Measurements from ENCODE around the gene KCNB1. TPM values are rescaled to one million over a fixed set of nuclear protein-coding genes. Genes with fewer than 3 reads are reported as not detected.

Gene KCNB1
- polyA plus RNA-seq, 4 donors, result 0.38 to 1.2 TPM; not detected in 2

DNA sequence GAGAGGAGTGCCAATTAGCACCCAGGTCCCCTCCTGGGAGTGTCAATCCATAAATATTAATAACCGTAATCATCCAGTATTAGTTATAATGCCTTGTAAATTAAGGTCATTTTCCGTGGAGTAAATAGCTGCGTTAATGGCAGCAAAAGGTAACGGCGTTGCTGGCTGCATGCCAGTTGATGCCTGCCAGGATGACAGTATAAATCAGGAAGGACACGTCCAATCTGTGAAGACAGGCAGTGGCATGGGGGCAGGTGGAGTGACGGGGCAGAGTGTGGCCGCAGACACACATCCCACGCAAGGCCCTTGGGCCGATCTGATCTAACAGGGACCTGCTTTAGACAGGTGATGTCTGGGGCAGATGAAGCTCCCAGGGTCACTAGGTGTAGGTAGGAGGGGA is 49.1 kb downstream of the KCNB1 start:
- H3K27me3 ChIP-seq (ENCODE audit: control insufficient read depth in 3 of 3, insufficient read depth in 3 of 3, low read length in 3 of 3), result peaks cover 0 to 2% (median 0%) of the 10 kb centered on the region in 3 donors
- WGBS, 3 donors, result 38 to 67% (median 42%) methylated on average over 10 of the region's 10 CpGs
- H3K4me3 ChIP-seq (ENCODE audit: low read depth in 1 of 3, low read length in 3 of 3), result no peak overlapping the region
- H3K36me3 ChIP-seq (ENCODE audit: control insufficient read depth in 3 of 3, insufficient read depth in 2 of 3, low read depth in 1 of 3, low read length in 3 of 3), result no peaks in the 10 kb centered on the region
- DNase-seq (no peak), FAIRE-seq (no peak)
- H3K4me1 ChIP-seq (ENCODE audit: control insufficient read depth in 3 of 3, insufficient read depth in 2 of 3, low read depth in 1 of 3, low read length in 2 of 3), result no peaks in the 10 kb centered on the region
- H3K9me3 ChIP-seq (ENCODE audit: control insufficient read depth in 2 of 2, insufficient read depth in 1 of 2, low read depth in 1 of 2, low read length in 1 of 2), result no peaks in the 10 kb centered on the region
- H3K27ac ChIP-seq (ENCODE audit: low read depth in 1 of 3, low read length in 2 of 3), result no peak overlapping the region

- Histone ChIP-seq H3K27me3 (ENCODE audit: control insufficient read depth in 3 of 3, insufficient read depth in 3 of 3, low read length in 3 of 3) (peaks cover 0 to 4% (median 0%) of the 10 kb centered on the region in 3 donors), H3K4me3 (ENCODE audit: low read depth in 1 of 3, low read length in 3 of 3) (no peak overlapping the region), H3K27ac (ENCODE audit: low read depth in 1 of 3, low read length in 2 of 3) (no peak overlapping the region), H3K36me3 (ENCODE audit: control insufficient read depth in 3 of 3, insufficient read depth in 2 of 3, low read depth in 1 of 3, low read length in 3 of 3) (no peaks in the 10 kb centered on the region), H3K9me3 (ENCODE audit: control insufficient read depth in 2 of 2, insufficient read depth in 1 of 2, low read depth in 1 of 2, low read length in 1 of 2) (no peaks in the 10 kb centered on the region), H3K4me1 (ENCODE audit: control insufficient read depth in 3 of 3, insufficient read depth in 2 of 3, low read depth in 1 of 3, low read length in 2 of 3) (no peaks in the 10 kb centered on the region)
- WGBS, 3 donors, result 49 to 71% (median 57%) methylated on average over 3 of the region's 3 CpGs
- DNase-seq (no peak), FAIRE-seq (no peak)
Observed at GRCh38 chr20:49432550-49432949, 49.9 kb downstream of the KCNB1 start.

DNA sequence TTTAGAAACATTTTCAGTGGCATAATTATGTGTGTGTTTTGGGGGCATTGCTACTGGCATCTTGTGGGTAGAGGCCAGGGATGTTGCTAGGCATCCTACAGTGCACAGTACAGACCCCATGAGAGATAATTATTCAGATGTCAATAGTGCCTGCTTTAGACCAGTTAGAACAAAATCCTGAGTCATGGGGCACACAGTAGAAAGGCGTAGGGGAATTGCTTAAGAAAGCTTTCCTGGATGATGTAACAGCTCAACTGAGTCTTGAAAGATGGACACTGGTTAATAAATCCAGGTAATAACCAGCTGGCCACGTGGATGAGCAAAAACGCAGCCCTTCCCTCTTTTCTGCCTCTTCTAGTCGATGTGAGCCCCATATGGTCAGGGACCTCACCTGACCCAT is 51.1 kb downstream of the KCNB1 start:
- WGBS, 3 donors, result 54 to 71% (median 59%) methylated on average over 4 of the region's 4 CpGs
- no peaks in the 10 kb centered on the region for H3K4me1 ChIP-seq (ENCODE audit: control insufficient read depth in 3 of 3, insufficient read depth in 2 of 3, low read depth in 1 of 3, low read length in 2 of 3)
- no peak for FAIRE-seq
- H3K27ac ChIP-seq (ENCODE audit: low read depth in 1 of 3, low read length in 2 of 3), result no peak overlapping the region
- peaks cover 0 to 10% (median 0%) of the 10 kb centered on the region in 3 donors for H3K27me3 ChIP-seq (ENCODE audit: control insufficient read depth in 3 of 3, insufficient read depth in 3 of 3, low read length in 3 of 3)
- DNase-seq, result no peak
- H3K4me3 ChIP-seq (ENCODE audit: low read depth in 1 of 3, low read length in 3 of 3), result no peak overlapping the region
- no peaks in the 10 kb centered on the region for H3K36me3 ChIP-seq (ENCODE audit: control insufficient read depth in 3 of 3, insufficient read depth in 2 of 3, low read depth in 1 of 3, low read length in 3 of 3)
- H3K9me3 ChIP-seq (ENCODE audit: control insufficient read depth in 2 of 2, insufficient read depth in 1 of 2, low read depth in 1 of 2, low read length in 1 of 2), result no peaks in the 10 kb centered on the region

DNA sequence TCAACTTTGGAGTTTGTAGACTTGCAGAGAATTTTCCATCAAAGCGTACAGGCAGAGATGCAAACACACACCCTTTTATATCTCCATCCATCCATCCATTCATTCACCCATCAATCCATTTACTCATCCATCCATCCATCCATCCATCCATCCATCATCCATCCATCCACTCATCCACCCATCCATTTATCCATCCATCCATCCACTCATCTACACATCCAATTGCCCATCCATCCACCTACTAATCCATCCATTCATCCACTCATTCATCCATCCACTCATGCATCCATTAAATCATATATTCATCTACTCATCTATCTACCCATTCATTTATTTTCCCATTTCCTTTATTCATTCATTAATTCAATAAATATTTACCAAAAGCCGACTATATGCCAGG is 52.1 kb downstream of the KCNB1 start:
- 86 to 90% (median 87%) methylated on average over 2 of the region's 2 CpGs for WGBS, 3 donors
- FAIRE-seq (no peak), DNase-seq (no peak)
- H3K36me3 ChIP-seq (ENCODE audit: control insufficient read depth in 3 of 3, insufficient read depth in 2 of 3, low read depth in 1 of 3, low read length in 3 of 3), result no peaks in the 10 kb centered on the region
- H3K9me3 ChIP-seq (ENCODE audit: control insufficient read depth in 2 of 2, insufficient read depth in 1 of 2, low read depth in 1 of 2, low read length in 1 of 2), result no peaks in the 10 kb centered on the region
- no peak overlapping the region for H3K27ac ChIP-seq (ENCODE audit: low read depth in 1 of 3, low read length in 2 of 3)
- H3K4me3 ChIP-seq (ENCODE audit: low read depth in 1 of 3, low read length in 3 of 3), result no peak overlapping the region
- no peaks in the 10 kb centered on the region for H3K4me1 ChIP-seq (ENCODE audit: control insufficient read depth in 3 of 3, insufficient read depth in 2 of 3, low read depth in 1 of 3, low read length in 2 of 3)
- peaks cover 0 to 10% (median 0%) of the 10 kb centered on the region in 3 donors for H3K27me3 ChIP-seq (ENCODE audit: control insufficient read depth in 3 of 3, insufficient read depth in 3 of 3, low read length in 3 of 3)

DNA sequence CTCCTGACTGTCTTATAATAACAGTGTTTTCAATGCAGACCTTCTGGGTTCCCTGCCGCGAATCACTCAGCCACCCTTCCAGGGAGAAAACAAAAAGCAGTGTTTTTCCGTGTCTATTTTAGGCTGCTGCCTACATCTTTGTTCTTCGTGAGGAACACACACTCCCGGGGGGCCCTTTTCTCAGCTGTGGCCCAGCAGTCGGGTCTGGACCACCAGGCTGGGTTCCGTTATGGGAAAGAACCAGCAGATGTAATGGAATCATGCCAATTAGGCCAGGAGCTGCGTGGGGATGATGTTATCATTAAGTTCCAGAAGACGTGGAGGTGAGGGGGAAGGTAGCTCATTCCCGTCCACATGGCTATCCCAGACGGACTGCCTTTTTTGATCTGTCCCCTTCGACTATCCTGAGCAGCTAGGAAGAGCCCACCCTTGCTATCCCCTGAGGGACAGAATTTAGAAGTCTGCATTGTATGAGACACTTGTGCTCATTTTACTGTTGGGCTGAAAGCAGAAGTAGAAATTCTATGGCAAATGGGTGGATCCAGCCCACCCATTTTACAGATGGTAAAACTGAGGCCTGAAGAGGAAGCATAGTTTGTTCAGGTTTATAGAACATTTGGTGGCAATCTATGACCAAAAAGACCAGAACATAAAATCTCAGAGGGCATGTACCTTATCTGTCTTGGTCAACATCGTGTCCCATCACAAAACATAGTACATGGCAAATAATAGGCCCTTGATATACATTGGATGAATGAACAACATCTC is 54.5 kb downstream of the KCNB1 start:
- FAIRE-seq (no peak), DNase-seq (no peak)
- H3K9me3 ChIP-seq (ENCODE audit: control insufficient read depth in 2 of 2, insufficient read depth in 1 of 2, low read depth in 1 of 2, low read length in 1 of 2), result no peaks in the 10 kb centered on the region
- H3K4me1 ChIP-seq (ENCODE audit: control insufficient read depth in 3 of 3, insufficient read depth in 2 of 3, low read depth in 1 of 3, low read length in 2 of 3), result no peaks in the 10 kb centered on the region
- H3K27me3 ChIP-seq (ENCODE audit: control insufficient read depth in 3 of 3, insufficient read depth in 3 of 3, low read length in 3 of 3), result peaks cover 0 to 10% (median 0%) of the 10 kb centered on the region in 3 donors
- H3K27ac ChIP-seq (ENCODE audit: low read depth in 1 of 3, low read length in 2 of 3), result no peak overlapping the region
- WGBS, 3 donors, result 58 to 73% (median 71%) methylated on average over 13 of the region's 13 CpGs
- H3K36me3 ChIP-seq (ENCODE audit: control insufficient read depth in 3 of 3, insufficient read depth in 2 of 3, low read depth in 1 of 3, low read length in 3 of 3), result no peaks in the 10 kb centered on the region
- H3K4me3 ChIP-seq (ENCODE audit: low read depth in 1 of 3, low read length in 3 of 3), result no peak overlapping the region

DNA sequence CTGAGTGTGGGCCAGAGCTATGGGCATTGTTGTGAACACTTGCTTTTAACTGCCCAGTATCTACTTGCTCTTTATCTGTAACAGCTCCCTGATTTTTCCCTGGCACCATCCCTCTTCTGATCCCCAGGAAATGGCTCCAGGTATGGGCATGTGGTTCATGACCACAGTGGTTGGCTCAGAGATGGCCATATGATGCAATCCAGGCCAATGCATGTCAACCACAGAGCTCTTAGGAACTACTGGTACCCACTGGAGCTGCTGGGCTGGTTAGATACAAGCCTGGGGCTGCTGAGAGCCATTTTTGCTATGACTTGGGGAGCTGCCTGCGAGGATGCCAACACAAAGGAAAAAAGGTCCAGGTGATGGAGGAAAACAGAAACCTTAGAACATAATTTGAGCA is 55.6 kb downstream of the KCNB1 start:
- DNase-seq (no peak), FAIRE-seq (no peak)
- Histone ChIP-seq H3K9me3 (ENCODE audit: control insufficient read depth in 2 of 2, insufficient read depth in 1 of 2, low read depth in 1 of 2, low read length in 1 of 2) (no peaks in the 10 kb centered on the region), H3K4me1 (ENCODE audit: control insufficient read depth in 3 of 3, insufficient read depth in 2 of 3, low read depth in 1 of 3, low read length in 2 of 3) (no peaks in the 10 kb centered on the region), H3K27ac (ENCODE audit: low read depth in 1 of 3, low read length in 2 of 3) (no peak overlapping the region), H3K4me3 (ENCODE audit: low read depth in 1 of 3, low read length in 3 of 3) (no peak overlapping the region), H3K27me3 (ENCODE audit: control insufficient read depth in 3 of 3, insufficient read depth in 3 of 3, low read length in 3 of 3) (peaks cover 0 to 7% (median 0%) of the 10 kb centered on the region in 3 donors), H3K36me3 (ENCODE audit: control insufficient read depth in 3 of 3, insufficient read depth in 2 of 3, low read depth in 1 of 3, low read length in 3 of 3) (no peaks in the 10 kb centered on the region)
- WGBS, 3 donors, result 0% methylated on average over 1 of the region's 1 CpG; no CpG with 5 or more reads in 1 of the 3 donors

DNA sequence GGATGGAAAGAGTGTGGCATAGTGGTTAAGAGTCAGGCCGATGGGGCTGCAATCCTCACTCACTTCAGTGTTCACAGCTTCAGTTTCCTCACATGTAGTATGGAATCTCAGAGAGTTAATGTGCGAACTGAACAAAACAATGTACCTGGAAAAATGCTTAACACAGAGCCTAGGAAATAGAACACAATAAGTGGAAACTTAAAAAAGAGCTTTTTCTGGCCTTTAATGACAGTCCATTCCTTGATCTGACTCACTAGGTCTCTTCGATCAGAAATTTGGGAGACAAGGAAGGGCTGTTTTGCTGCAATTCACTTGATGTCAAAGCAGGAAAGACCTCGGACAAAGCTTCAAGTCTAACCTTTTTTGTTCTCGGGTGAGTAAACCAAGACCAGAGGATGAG is 56.1 kb downstream of the KCNB1 start:
- no peak overlapping the region for H3K4me3 ChIP-seq (ENCODE audit: low read depth in 1 of 3, low read length in 3 of 3)
- WGBS, 3 donors, result 78 to 85% (median 84%) methylated on average over 5 of the region's 5 CpGs
- no peaks in the 10 kb centered on the region for H3K9me3 ChIP-seq (ENCODE audit: control insufficient read depth in 2 of 2, insufficient read depth in 1 of 2, low read depth in 1 of 2, low read length in 1 of 2)
- no peaks in the 10 kb centered on the region for H3K36me3 ChIP-seq (ENCODE audit: control insufficient read depth in 3 of 3, insufficient read depth in 2 of 3, low read depth in 1 of 3, low read length in 3 of 3)
- FAIRE-seq, result no peak
- no peaks in the 10 kb centered on the region for H3K4me1 ChIP-seq (ENCODE audit: control insufficient read depth in 3 of 3, insufficient read depth in 2 of 3, low read depth in 1 of 3, low read length in 2 of 3)
- no peak for DNase-seq
- peaks cover 0 to 7% (median 0%) of the 10 kb centered on the region in 3 donors for H3K27me3 ChIP-seq (ENCODE audit: control insufficient read depth in 3 of 3, insufficient read depth in 3 of 3, low read length in 3 of 3)
- H3K27ac ChIP-seq (ENCODE audit: low read depth in 1 of 3, low read length in 2 of 3), result no peak overlapping the region

DNA sequence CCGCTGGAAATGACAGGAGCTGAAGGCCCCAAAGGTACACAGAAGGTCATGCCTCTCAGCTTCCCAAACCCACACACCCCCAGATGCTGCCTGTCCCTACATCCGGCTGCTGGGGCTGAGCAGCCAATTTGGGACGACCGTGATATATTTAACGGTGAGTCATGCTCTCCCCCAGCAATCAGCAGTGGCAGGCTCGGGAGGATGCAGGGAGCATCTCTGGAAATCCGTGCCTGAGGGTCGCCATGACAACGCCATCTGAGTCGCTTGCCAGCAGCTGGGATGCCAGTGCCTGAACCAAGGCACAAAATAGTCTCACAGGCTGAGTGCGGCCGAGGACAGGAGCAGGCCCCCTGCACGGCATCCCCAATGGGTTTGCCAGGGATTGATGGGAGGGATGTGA is 57.9 kb downstream of the KCNB1 start:
- Histone ChIP-seq H3K4me1 (ENCODE audit: control insufficient read depth in 3 of 3, insufficient read depth in 2 of 3, low read depth in 1 of 3, low read length in 2 of 3) (no peaks in the 10 kb centered on the region), H3K9me3 (ENCODE audit: control insufficient read depth in 2 of 2, insufficient read depth in 1 of 2, low read depth in 1 of 2, low read length in 1 of 2) (no peaks in the 10 kb centered on the region), H3K4me3 (ENCODE audit: low read depth in 1 of 3, low read length in 3 of 3) (no peak overlapping the region), H3K36me3 (ENCODE audit: control insufficient read depth in 3 of 3, insufficient read depth in 2 of 3, low read depth in 1 of 3, low read length in 3 of 3) (no peaks in the 10 kb centered on the region), H3K27ac (ENCODE audit: low read depth in 1 of 3, low read length in 2 of 3) (no peak overlapping the region), H3K27me3 (ENCODE audit: control insufficient read depth in 3 of 3, insufficient read depth in 3 of 3, low read length in 3 of 3) (peaks cover 0 to 7% (median 0%) of the 10 kb centered on the region in 3 donors)
- FAIRE-seq (no peak), DNase-seq (no peak)
- 70 to 73% (median 72%) methylated on average over 13 of the region's 13 CpGs for WGBS, 3 donors

GRCh38 chr20:49422161-49422560 is 60.3 kb downstream of the KCNB1 start:
- FAIRE-seq (no peak), DNase-seq (no peak)
- Histone ChIP-seq H3K4me3 (ENCODE audit: low read depth in 1 of 3, low read length in 3 of 3) (no peak overlapping the region), H3K9me3 (ENCODE audit: control insufficient read depth in 2 of 2, insufficient read depth in 1 of 2, low read depth in 1 of 2, low read length in 1 of 2) (no peaks in the 10 kb centered on the region), H3K4me1 (ENCODE audit: control insufficient read depth in 3 of 3, insufficient read depth in 2 of 3, low read depth in 1 of 3, low read length in 2 of 3) (no peaks in the 10 kb centered on the region), H3K36me3 (ENCODE audit: control insufficient read depth in 3 of 3, insufficient read depth in 2 of 3, low read depth in 1 of 3, low read length in 3 of 3) (no peaks in the 10 kb centered on the region), H3K27ac (ENCODE audit: low read depth in 1 of 3, low read length in 2 of 3) (no peak overlapping the region), H3K27me3 (ENCODE audit: control insufficient read depth in 3 of 3, insufficient read depth in 3 of 3, low read length in 3 of 3) (peaks cover 0 to 6% (median 0%) of the 10 kb centered on the region in 3 donors)
- WGBS, 3 donors, result 78 to 91% (median 89%) methylated on average over 6 of the region's 6 CpGs

Measured in small intestine (tissue), 7 donors.